Measurements from ENCODE around the gene RNF112.

The RNF112 gene

GRCh38 chr17:19385521-19385983, 25.5 kb upstream of the RNF112 start:
- Histone ChIP-seq H3K36me3 (ENCODE audit: insufficient read depth, low read length) (peaks cover 10% of the 10 kb centered on the region; the same call in 1 of the 2 replicates), H3F3A (ENCODE audit: low read depth) (no peaks in the 10 kb centered on the region), H2AFZ (ENCODE audit: low read length) (no peak overlapping the region), H3K4me2 (ENCODE audit: low read depth, low read length, poor library complexity, severe bottlenecking) (no peak overlapping the region), H3K9ac (ENCODE audit: low read depth, low read length, poor library complexity, severe bottlenecking) (no peak overlapping the region), H4K20me1 (ENCODE audit: insufficient read depth, low read length, poor library complexity, severe bottlenecking) (no peaks in the 10 kb centered on the region), H3K27me3 (ENCODE audit: insufficient read depth, low read length, poor library complexity, severe bottlenecking) (no peaks in the 10 kb centered on the region), H3K79me2 (ENCODE audit: insufficient read depth, low read length) (peaks cover 3% of the 10 kb centered on the region; the same call in 1 of the 2 replicates), H3K9me3 (ENCODE audit: insufficient read depth, low read depth, low read length) (no peaks in the 10 kb centered on the region), H3K4me3 (ENCODE audit: low read length, poor library complexity, severe bottlenecking) (no peak overlapping the region), H3K9me2 (replicated peaks; ENCODE audit: low read depth, low read length) (no peaks in the 10 kb centered on the region), H3K4me1 (ENCODE audit: insufficient read depth, low read length, poor library complexity, severe bottlenecking) (peaks cover 5% of the 10 kb centered on the region)
- no peak for TF ChIP-seq CTCF (conservative IDR thresholded peaks at IDR 0.05; ENCODE audit: low read length)
- TF ChIP-seq EZH2phosphoT487 (IDR thresholded peaks at IDR 0.05; ENCODE audit: borderline replicate concordance): no peak

DNA sequence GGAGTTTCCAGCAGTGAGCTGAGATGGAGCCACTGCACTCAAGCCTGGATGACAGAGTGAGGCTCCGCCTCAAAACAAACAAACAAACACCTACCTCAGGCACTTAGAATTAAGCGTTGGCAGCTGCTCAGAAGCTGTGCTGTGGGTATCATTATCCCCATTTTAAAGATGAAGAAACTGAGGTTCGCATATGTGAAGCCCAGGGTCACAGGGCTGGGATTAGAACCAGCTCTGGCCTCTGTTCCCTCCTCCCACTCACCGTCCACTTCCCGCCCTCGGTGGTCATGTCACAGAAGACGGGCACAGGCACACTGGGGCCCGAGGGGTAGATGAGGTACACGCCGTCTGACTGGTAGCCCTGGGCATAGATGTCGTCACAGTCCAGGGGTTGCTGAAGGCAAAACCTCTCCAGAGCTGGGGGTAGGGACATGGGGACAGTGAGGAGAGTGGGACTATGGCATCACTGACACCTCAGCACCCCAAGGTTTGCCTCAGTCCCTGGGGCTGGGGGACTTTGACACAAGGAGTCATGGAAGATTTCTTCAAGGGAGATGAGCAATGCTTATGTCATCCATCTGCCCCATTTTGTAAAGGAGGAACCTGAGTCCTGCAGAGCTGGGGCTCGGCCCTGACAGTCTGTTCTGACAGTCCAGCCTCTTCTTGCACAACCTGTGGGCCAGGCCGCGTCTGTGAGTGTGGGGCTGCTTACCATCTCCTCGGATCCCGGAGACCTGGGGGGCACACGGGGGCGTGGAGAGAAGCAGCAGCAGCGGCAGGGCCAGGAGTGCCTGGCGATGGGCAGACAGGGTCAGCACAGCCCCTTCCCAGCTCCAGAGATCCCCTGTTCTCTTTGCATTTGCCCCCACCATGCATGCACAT, 24.7 kb upstream of the RNF112 start:
- Histone ChIP-seq H3K4me2 (ENCODE audit: low read depth, low read length, poor library complexity, severe bottlenecking) (no peak overlapping the region), H3K4me1 (ENCODE audit: insufficient read depth, low read length, poor library complexity, severe bottlenecking) (peaks cover 5% of the 10 kb centered on the region), H2AFZ (ENCODE audit: low read length) (no peak overlapping the region), H3K9me3 (ENCODE audit: insufficient read depth, low read depth, low read length) (no peaks in the 10 kb centered on the region), H3K9ac (ENCODE audit: low read depth, low read length, poor library complexity, severe bottlenecking) (no peak overlapping the region), H3K9me2 (replicated peaks; ENCODE audit: low read depth, low read length) (no peaks in the 10 kb centered on the region), H4K20me1 (ENCODE audit: insufficient read depth, low read length, poor library complexity, severe bottlenecking) (no peaks in the 10 kb centered on the region), H3F3A (ENCODE audit: low read depth) (no peaks in the 10 kb centered on the region), H3K79me2 (ENCODE audit: insufficient read depth, low read length) (no peaks in the 10 kb centered on the region), H3K27me3 (ENCODE audit: insufficient read depth, low read length, poor library complexity, severe bottlenecking) (no peaks in the 10 kb centered on the region), H3K4me3 (ENCODE audit: low read length, poor library complexity, severe bottlenecking) (no peak overlapping the region), H3K36me3 (ENCODE audit: insufficient read depth, low read length) (peaks cover 3% of the 10 kb centered on the region; the same call in 1 of the 2 replicates)
- no peak for TF ChIP-seq CTCF (conservative IDR thresholded peaks at IDR 0.05; ENCODE audit: low read length)
- no peak for TF ChIP-seq EZH2phosphoT487 (IDR thresholded peaks at IDR 0.05; ENCODE audit: borderline replicate concordance)

DNA sequence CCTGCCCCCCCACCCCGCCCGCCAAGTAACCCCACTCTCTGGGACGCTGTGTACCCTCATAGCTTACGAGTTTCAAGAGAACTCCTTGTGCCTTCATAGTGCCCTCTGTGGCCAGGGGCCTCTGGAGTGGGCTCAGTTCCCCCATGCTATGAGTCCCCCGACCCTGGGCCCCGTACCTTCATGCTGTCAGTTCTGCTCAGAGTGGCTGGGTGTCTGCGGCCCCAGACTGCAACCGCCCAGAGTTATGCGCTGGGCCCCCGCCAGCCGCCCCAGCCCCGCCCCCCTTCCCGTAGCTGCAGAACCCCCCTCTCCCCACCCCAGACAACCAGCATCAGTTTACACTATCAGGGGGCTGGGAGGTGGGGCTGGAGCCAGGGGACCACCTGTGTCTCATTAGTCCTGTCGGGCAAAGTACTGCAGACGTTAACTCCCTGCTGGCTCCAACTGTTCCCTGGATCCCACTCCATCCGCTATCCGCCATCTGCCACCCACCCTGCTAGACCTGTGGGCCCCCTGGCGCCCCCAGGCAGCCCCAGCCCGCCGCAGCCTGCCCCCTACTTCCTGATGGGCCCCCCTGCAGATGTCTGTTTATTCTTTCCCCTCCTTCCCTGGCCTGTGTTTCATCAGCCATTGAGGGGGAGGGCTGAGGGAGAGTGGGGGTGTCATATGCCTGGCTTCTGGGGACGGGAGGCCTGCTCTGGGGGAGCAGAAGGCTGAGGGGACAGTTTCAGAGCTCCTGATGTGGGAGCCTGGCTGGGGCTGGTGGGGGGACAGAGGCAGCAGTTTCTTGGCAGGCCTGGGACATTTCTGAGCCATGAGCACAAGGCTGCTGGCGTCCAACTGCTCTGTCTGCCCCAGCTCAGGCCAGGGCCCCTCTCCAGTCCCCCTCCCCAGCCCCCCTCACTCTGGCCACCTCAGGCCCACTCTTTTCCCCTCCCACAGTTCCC, 23.8 kb upstream of the RNF112 start, which contains the start of gene MFAP4:
TSS of gene MFAP4 (minus strand) at position 217 of the 947 bp plus-strand sequence. CDS start at position 182, 35 bp downstream.
- Histone ChIP-seq H2AFZ (ENCODE audit: low read length) (no peak within 1 kb of the TSS), H3K4me1 (ENCODE audit: insufficient read depth, low read length, poor library complexity, severe bottlenecking) (peaks cover 5% of the 10 kb centered on the region), H3K27me3 (ENCODE audit: insufficient read depth, low read length, poor library complexity, severe bottlenecking) (no peaks in the 10 kb centered on the region), H3K4me3 (ENCODE audit: low read length, poor library complexity, severe bottlenecking) (no peak within 1 kb of the TSS), H3K36me3 (ENCODE audit: insufficient read depth, low read length) (no peaks in the 10 kb centered on the region; the same call in 1 of the 2 replicates), H3K79me2 (ENCODE audit: insufficient read depth, low read length) (no peaks in the 10 kb centered on the region), H3K9ac (ENCODE audit: low read depth, low read length, poor library complexity, severe bottlenecking) (no peak within 1 kb of the TSS), H3F3A (ENCODE audit: low read depth) (no peaks in the 10 kb centered on the region), H3K9me2 (replicated peaks; ENCODE audit: low read depth, low read length) (no peaks in the 10 kb centered on the region), H3K4me2 (ENCODE audit: low read depth, low read length, poor library complexity, severe bottlenecking) (no peak within 1 kb of the TSS), H4K20me1 (ENCODE audit: insufficient read depth, low read length, poor library complexity, severe bottlenecking) (no peaks in the 10 kb centered on the region), H3K9me3 (ENCODE audit: insufficient read depth, low read depth, low read length) (no peaks in the 10 kb centered on the region)
- TF ChIP-seq CTCF (conservative IDR thresholded peaks at IDR 0.05; ENCODE audit: low read length): no peak
- no peak for TF ChIP-seq EZH2phosphoT487 (IDR thresholded peaks at IDR 0.05; ENCODE audit: borderline replicate concordance)

All from Loucy (cell line).